Raji (cell line): ENCODE measurements around the gene ARL6IP5.

Experiments
- POLR2A ChIP-seq: IDR thresholded peaks from 2 replicates; pipeline ENCODE4 v1.6.1; 2011; ENCODE audit warnings: low read depth, low read length, control low read depth; ENCODE audit not compliant: insufficient read depth

The ARL6IP5 gene

GRCh38 chr3:69120879-69121464 lies 36.2 kb downstream of the ARL6IP5 start:
- no peak for TF ChIP-seq POLR2A

GRCh38 chr3:69121513-69121912 lies 36.8 kb downstream of the ARL6IP5 start:
- no peak for TF ChIP-seq POLR2A

GRCh38 chr3:69121950-69122349 lies 37.2 kb downstream of the ARL6IP5 start:
- TF ChIP-seq POLR2A, result no peak

- no peak for TF ChIP-seq POLR2A
Observed at GRCh38 chr3:69122403-69122802, 37.7 kb downstream of the ARL6IP5 start, which contains the start of gene LMOD3. Gene LMOD3 (minus strand): TSS chr3:69122595. CDS start chr3:69122386, 209 bp downstream.

GRCh38 chr3:69126216-69126615 lies 41.5 kb downstream of the ARL6IP5 start:
- no peak for TF ChIP-seq POLR2A

- no peak for TF ChIP-seq POLR2A
Observed at GRCh38 chr3:69126999-69127398, 42.3 kb downstream of the ARL6IP5 start.

GRCh38 chr3:69128509-69128908 lies 43.8 kb downstream of the ARL6IP5 start:
- no peak for TF ChIP-seq POLR2A

GRCh38 chr3:69129531-69129930 lies 44.8 kb downstream of the ARL6IP5 start:
- TF ChIP-seq POLR2A, result no peak

GRCh38 chr3:69130689-69131088 lies 46.0 kb downstream of the ARL6IP5 start:
- no peak for TF ChIP-seq POLR2A

GRCh38 chr3:69137005-69137404 lies 52.3 kb downstream of the ARL6IP5 start:
- TF ChIP-seq POLR2A, result no peak

GRCh38 chr3:69137412-69137811 lies 52.7 kb downstream of the ARL6IP5 start:
- TF ChIP-seq POLR2A, result no peak

- no peak for TF ChIP-seq POLR2A
Observed at GRCh38 chr3:69141313-69141712, 56.6 kb downstream of the ARL6IP5 start.

GRCh38 chr3:69142090-69142489 lies 57.4 kb downstream of the ARL6IP5 start:
- no peak for TF ChIP-seq POLR2A

- no peak for TF ChIP-seq POLR2A
Observed at GRCh38 chr3:69142797-69143454, 58.2 kb downstream of the ARL6IP5 start.

- no peak for TF ChIP-seq POLR2A
Observed at GRCh38 chr3:69143612-69144011, 58.9 kb downstream of the ARL6IP5 start.

GRCh38 chr3:69144631-69145245 lies 60.0 kb downstream of the ARL6IP5 start:
- no peak for TF ChIP-seq POLR2A
